A549 (cell line): Measurements from ENCODE around the gene HDGFL2. TPM values are rescaled to one million over a fixed set of nuclear protein-coding genes. Genes with fewer than 3 reads are reported as not detected.

Source experiments
- ATAC-seq, 2 experiments: fragments of 200-7000 bp in 1 of 2; fragments of >200 bp in 1 of 2; cut with Nextera tagmentation in 1 of 2; cut with Tn5 transposase in 1 of 2; 3 replicates each; pipeline versions ENCODE4 v1.8.0 to v1.9.1; 2018 to 2020; ENCODE audit warnings: mild to moderate bottlenecking in 1 of 2, moderate library complexity in 1 of 2
- CTCF ChIA-PET: fragments of 300-600 bp; sonication (Branson Sonifier 250); formaldehyde crosslinking; extraction: SDS; loops from one replicate; lab custom pipeline; 2021; ENCODE audit warnings: antibody characterized with exemption, inconsistent platforms; lab: Yijun Ruan, JAX
- POLR2A ChIA-PET: fragments of 350-600 bp; formaldehyde crosslinking; extraction: SDS; loops from one replicate; lab custom pipeline; 2021; ENCODE audit warnings: antibody characterized with exemption, inconsistent platforms; lab: Yijun Ruan, JAX
- DNase-seq, 2 experiments: peaks; one replicate each; pipeline versions ENCODE4 v3.0.0 to v3.0.0-alpha.2; 2011 to 2016; ENCODE audit warnings: low read depth in 1 of 2, low spot score in 1 of 2
- FAIRE-seq: peaks from 2 replicates; lab custom pipeline; 2011; peaks lifted over from hg19 to GRCh38; lab: Jason Lieb, UNC
- H3K27ac ChIP-seq, 2 experiments: fragments of >200 bp; sonication (Bioruptor Twin); formaldehyde crosslinking; 3 replicates each; pipeline ENCODE4 v1.5.1; 2016 to 2017
- H3K4me1 ChIP-seq: fragments of >200 bp; sonication (Bioruptor Twin); formaldehyde crosslinking; 3 replicates; pipeline ENCODE4 v1.6.1; 2016
- H3K4me2 ChIP-seq: fragments of >200 bp; sonication (Bioruptor Twin); formaldehyde crosslinking; 3 replicates; pipeline ENCODE4 v1.6.1; 2016
- H3K4me3 ChIP-seq: fragments of >200 bp; sonication (Bioruptor Twin); formaldehyde crosslinking; 3 replicates; pipeline ENCODE4 v1.5.1; 2016
- H3K9me3 ChIP-seq: fragments of >200 bp; sonication (Bioruptor Twin); formaldehyde crosslinking; 3 replicates; pipeline ENCODE4 v1.6.1; 2016
- BHLHE40 ChIP-seq: IDR thresholded peaks from 2 replicates; pipeline ENCODE4 v1.6.1; 2012; ENCODE audit warnings: low read depth, low read length, inconsistent platforms
- CBX2 ChIP-seq: fragments of 200-600 bp; sonication (generic); IDR thresholded peaks from 2 replicates; pipeline ENCODE4 v1.6.1; 2016; ENCODE audit warnings: low read depth, mild to moderate bottlenecking, borderline replicate concordance
- CBX8 ChIP-seq: fragments of 200-600 bp; sonication (generic); IDR thresholded peaks from 2 replicates; pipeline ENCODE4 v1.6.1; 2016
- CHD4 ChIP-seq: fragments of 200-600 bp; sonication (generic); IDR thresholded peaks from 2 replicates; pipeline ENCODE4 v1.6.1; 2016; ENCODE audit warnings: antibody characterized with exemption, mild to moderate bottlenecking, borderline replicate concordance
- CTCF ChIP-seq: fragments of >200 bp; sonication (Bioruptor Twin); formaldehyde crosslinking; IDR thresholded peaks from 3 replicates; pipeline ENCODE4 v1.5.1; 2016
- E2F6 ChIP-seq: IDR thresholded peaks from 2 replicates; pipeline ENCODE4 v1.6.1; 2012; ENCODE audit warnings: low read depth, borderline replicate concordance
- EHF ChIP-seq: fragments of 250-450 bp; sonication (Bioruptor Pico); IDR thresholded peaks from 2 replicates; pipeline ENCODE4 v1.5.0; 2020; ENCODE audit warnings: mild to moderate bottlenecking
- EP300 ChIP-seq, 2 experiments: fragments of >200 bp; sonication (Bioruptor Twin); formaldehyde crosslinking; IDR thresholded peaks; 2 replicates in 1 of 2; 3 replicates in 1 of 2; pipeline ENCODE4 v1.6.1; 2016 to 2017
- ESRRA ChIP-seq: fragments of 150-350 bp; IDR thresholded peaks from 2 replicates; pipeline ENCODE4 v1.6.1; 2014; ENCODE audit warnings: mild to moderate bottlenecking, low read length, borderline replicate concordance
- FOSB ChIP-seq: fragments of 250-450 bp; sonication (Bioruptor Pico); IDR thresholded peaks from 2 replicates; pipeline ENCODE4 v1.5.0; 2020; ENCODE audit warnings: mild to moderate bottlenecking, moderate library complexity
- FOXS1 ChIP-seq: fragments of 250-450 bp; sonication (Bioruptor Pico); IDR thresholded peaks from 2 replicates; pipeline ENCODE4 v1.5.0; 2020; ENCODE audit warnings: mild to moderate bottlenecking, moderate library complexity
- HOXB13 ChIP-seq: fragments of 250-450 bp; sonication (Bioruptor Pico); IDR thresholded peaks from 2 replicates; pipeline ENCODE4 v1.5.0; 2020; ENCODE audit warnings: low read depth, mild to moderate bottlenecking, moderate library complexity
- HOXB5 ChIP-seq: fragments of 250-450 bp; sonication (Bioruptor Pico); IDR thresholded peaks from 2 replicates; pipeline ENCODE4 v1.5.0; 2020; ENCODE audit warnings: mild to moderate bottlenecking, moderate library complexity
- JUNB ChIP-seq: fragments of >200 bp; sonication (Bioruptor Twin); formaldehyde crosslinking; IDR thresholded peaks from 2 replicates; pipeline ENCODE4 v1.6.1; 2016
- MAX ChIP-seq: IDR thresholded peaks from 2 replicates; pipeline ENCODE4 v1.6.1; 2012
- NFE2L2 ChIP-seq: fragments of 150-350 bp; conservative IDR thresholded peaks from 2 replicates; pipeline ENCODE4 v1.6.1; 2014; ENCODE audit warnings: low read length
- NR3C1 ChIP-seq: fragments of >200 bp; sonication (Bioruptor Twin); formaldehyde crosslinking; IDR thresholded peaks from 3 replicates; pipeline ENCODE4 v1.6.1; 2017
- PBX3 ChIP-seq: IDR thresholded peaks from 2 replicates; pipeline ENCODE4 v1.6.1; 2012
- PHF8 ChIP-seq: fragments of 200-600 bp; sonication (generic); IDR thresholded peaks from 2 replicates; pipeline ENCODE4 v1.6.1; 2016; ENCODE audit warnings: low read depth, mild to moderate bottlenecking, antibody characterized with exemption, moderate library complexity, borderline replicate concordance
- POLR2AphosphoS2 ChIP-seq: conservative IDR thresholded peaks from 2 replicates; pipeline ENCODE4 v1.6.1; 2012; ENCODE audit warnings: low read length, improper control_type of control experiment, inconsistent platforms
- RAD21 ChIP-seq, 2 experiments: fragments of >200 bp in 1 of 2; sonication (Bioruptor Twin) in 1 of 2; formaldehyde crosslinking in 1 of 2; IDR thresholded peaks in 1 of 2; conservative IDR thresholded peaks in 1 of 2; 2 replicates in 1 of 2; 3 replicates in 1 of 2; pipeline ENCODE4 v1.6.1; 2012 to 2018; ENCODE audit warnings: inconsistent platforms in 1 of 2
- SMC3 ChIP-seq: fragments of >200 bp; sonication (Bioruptor Twin); formaldehyde crosslinking; IDR thresholded peaks from 3 replicates; pipeline ENCODE4 v1.6.1; 2018; ENCODE audit warnings: inconsistent platforms
- SREBF2 ChIP-seq: fragments of 450-650 bp; IDR thresholded peaks from 2 replicates; pipeline ENCODE4 v1.6.1; 2014; ENCODE audit warnings: mild to moderate bottlenecking, moderate library complexity
- TFCP2L1 ChIP-seq: fragments of 250-450 bp; sonication (Bioruptor Pico); IDR thresholded peaks from 2 replicates; pipeline ENCODE4 v1.5.0; 2021; ENCODE audit warnings: mild to moderate bottlenecking
- ZC3H11A ChIP-seq: fragments of 450-650 bp; IDR thresholded peaks from 2 replicates; pipeline ENCODE4 v1.6.1; 2014; ENCODE audit warnings: antibody characterized with exemption, mild to moderate bottlenecking
- ZNF302 ChIP-seq: fragments of 250-450 bp; sonication (Bioruptor Pico); IDR thresholded peaks from 2 replicates; pipeline ENCODE4 v1.9.0; 2021; ENCODE audit warnings: inconsistent platforms, mild to moderate bottlenecking, moderate library complexity
- WGBS: methylation state at CpG from one replicate; pipeline ENCODE4 v1.1.6; 2017; ENCODE audit errors: missing lambda C conversion rate; 5-methylcytosine and 5-hydroxymethylcytosine counted together
- polyA plus RNA-seq, 4 experiments: library from polyadenylated mRNA; depleted of rRNA in 3 of 4; stranded (reverse); fragments of >200 nt; fragmentation: RNase III in 1 of 4; extraction: RNeasy Plus Mini Kit Qiagen cat#74134 plus additional on column Dnase treatment in 1 of 4; gene quantifications; 2 replicates in 3 of 4; 3 replicates in 1 of 4; pipeline ENCODE4 v1.2.3, GENCODE V29; 2011 to 2017

Gene HDGFL2
- polyA plus RNA-seq, 2 of the 4 experiments (the other 2 are of a cell fraction): 10.8 to 34.3 TPM

GRCh38 chr19:4499855-4500254, 27.8 kb downstream of the HDGFL2 start (continued):
- no peak for TF ChIP-seq HOXB13
- no peak for TF ChIP-seq NR3C1
- TF ChIP-seq SREBF2: no peak
- TF ChIP-seq JUNB: no peak
- TF ChIP-seq EHF (CRISPR knock-in tag): no peak
- TF ChIP-seq RAD21 (conservative IDR thresholded peaks at IDR 0.05 in 1 of 2, IDR thresholded peaks at IDR 0.05 in 1 of 2): no peak
- no peak for TF ChIP-seq CBX8
- no peak for TF ChIP-seq TFCP2L1 (CRISPR knock-in tag)
- no peak for TF ChIP-seq NFE2L2
- TF ChIP-seq HOXB5 (CRISPR knock-in tag): no peak

- CTCF ChIA-PET: interaction anchor here (1.6 kb wide), 1 partner anchor 24 kb away, joined by 4 read pairs; no protein-coding TSS in a partner anchor
Observed at GRCh38 chr19:4500841-4501591, 28.9 kb downstream of the HDGFL2 start.

More at GRCh38 chr19:4500841-4501591, 28.9 kb downstream of the HDGFL2 start:
- 92% methylated on average over 13 of the region's 29 CpGs for WGBS
- Histone ChIP-seq H3K27ac (no peak overlapping the region), H3K9me3 (no peaks in the 10 kb centered on the region), H3K4me3 (no peak overlapping the region), H3K4me1 (no peaks in the 10 kb centered on the region), H3K4me2 (no peak overlapping the region)
- FAIRE-seq (no peak), ATAC-seq (no peak), DNase-seq (no peak)
- TF ChIP-seq CHD4 (no peak), MAX (no peak), NR3C1 (no peak), ZC3H11A (no peak), PHF8 (no peak), FOXS1 (no peak), BHLHE40 (no peak), CBX2 (no peak), ESRRA (no peak), POLR2AphosphoS2 (no peak), E2F6 (no peak), PBX3 (no peak), FOSB (no peak), EP300 (IDR thresholded peaks at IDR 0.05) (no peak), SMC3 (no peak), CTCF (no peak), ZNF302 (no peak)
- POLR2A ChIA-PET: no interaction called here
